SK-N-SH treated with all-trans-retinoic acid at 6 μM for 48 hours (cell line): ENCODE measurements around the gene CARD10.

ENCODE experiments used
- BACH2 ChIP-seq: fragments of 250-450 bp; sonication (Bioruptor Pico); IDR thresholded peaks from 2 replicates; pipeline ENCODE4 v1.9.0; 2021; ENCODE audit warnings: mild to moderate bottlenecking, borderline replicate concordance
- CREB5 ChIP-seq: fragments of 250-450 bp; sonication (Bioruptor Pico); IDR thresholded peaks from 2 replicates; pipeline ENCODE4 v1.5.1; 2020; ENCODE audit warnings: low read depth, mild to moderate bottlenecking, moderate library complexity
- CSDC2 ChIP-seq: fragments of 250-450 bp; sonication (Bioruptor Pico); IDR thresholded peaks from 2 replicates; pipeline ENCODE4 v1.5.0; 2020; ENCODE audit warnings: mild to moderate bottlenecking, moderate library complexity
- CSRNP3 ChIP-seq: fragments of 250-450 bp; sonication (Bioruptor Pico); IDR thresholded peaks from 2 replicates; pipeline ENCODE4 v1.5.1; 2021; ENCODE audit warnings: mild to moderate bottlenecking, moderate library complexity
- ESRRG ChIP-seq: fragments of 250-450 bp; sonication (Bioruptor Pico); IDR thresholded peaks from 2 replicates; pipeline ENCODE4 v1.6.1; 2021; ENCODE audit warnings: mild to moderate bottlenecking
- OSR1 ChIP-seq: fragments of 250-450 bp; sonication (Bioruptor Pico); IDR thresholded peaks from 2 replicates; pipeline ENCODE4 v1.8.0; 2022; ENCODE audit warnings: moderate library complexity, mild to moderate bottlenecking, inconsistent platforms
- PPARA ChIP-seq: fragments of 250-450 bp; sonication (Bioruptor Pico); IDR thresholded peaks from 2 replicates; pipeline ENCODE4 v1.5.0; 2020; ENCODE audit warnings: mild to moderate bottlenecking, borderline replicate concordance
- RARB ChIP-seq: fragments of 250-450 bp; sonication (Bioruptor Pico); IDR thresholded peaks from 2 replicates; pipeline ENCODE4 v1.8.0; 2021; ENCODE audit warnings: mild to moderate bottlenecking, moderate library complexity
- SNAI2 ChIP-seq: fragments of 250-450 bp; sonication (Bioruptor Pico); IDR thresholded peaks from 2 replicates; pipeline ENCODE4 v1.5.0; 2020; ENCODE audit warnings: mild to moderate bottlenecking, moderate library complexity
- TOX ChIP-seq: fragments of 250-450 bp; sonication (Bioruptor Pico); IDR thresholded peaks from 2 replicates; pipeline ENCODE4 v1.8.0; 2021; ENCODE audit warnings: mild to moderate bottlenecking, moderate library complexity, borderline replicate concordance
- ZNF8 ChIP-seq: fragments of 450-650 bp; formaldehyde crosslinking; IDR thresholded peaks from 2 replicates; pipeline ENCODE4 v1.5.0; 2020; ENCODE audit warnings: mild to moderate bottlenecking, moderate library complexity
- TF ChIP-seq, protein P1 (sequence below): fragments of 250-450 bp; sonication (Bioruptor Pico); IDR thresholded peaks from 2 replicates; pipeline ENCODE4 v1.8.0; 2020; ENCODE audit warnings: mild to moderate bottlenecking, moderate library complexity, borderline replicate concordance
- TF ChIP-seq, protein P2 (sequence below): fragments of 250-450 bp; sonication (Bioruptor Pico); IDR thresholded peaks from 2 replicates; pipeline ENCODE4 v1.5.0; 2020; ENCODE audit warnings: mild to moderate bottlenecking, moderate library complexity

- TF ChIP-seq ESRRG (no peak), PPARA (CRISPR knock-in tag) (no peak), SNAI2 (CRISPR knock-in tag) (no peak), RARB (no peak), BACH2 (no peak), ZNF8 (CRISPR knock-in tag) (no peak), OSR1 (no peak), CSRNP3 (CRISPR knock-in tag) (no peak), TOX (no peak), CSDC2 (CRISPR knock-in tag) (no peak), CREB5 (CRISPR knock-in tag) (no peak)
- TF ChIP-seq, protein P1, sequence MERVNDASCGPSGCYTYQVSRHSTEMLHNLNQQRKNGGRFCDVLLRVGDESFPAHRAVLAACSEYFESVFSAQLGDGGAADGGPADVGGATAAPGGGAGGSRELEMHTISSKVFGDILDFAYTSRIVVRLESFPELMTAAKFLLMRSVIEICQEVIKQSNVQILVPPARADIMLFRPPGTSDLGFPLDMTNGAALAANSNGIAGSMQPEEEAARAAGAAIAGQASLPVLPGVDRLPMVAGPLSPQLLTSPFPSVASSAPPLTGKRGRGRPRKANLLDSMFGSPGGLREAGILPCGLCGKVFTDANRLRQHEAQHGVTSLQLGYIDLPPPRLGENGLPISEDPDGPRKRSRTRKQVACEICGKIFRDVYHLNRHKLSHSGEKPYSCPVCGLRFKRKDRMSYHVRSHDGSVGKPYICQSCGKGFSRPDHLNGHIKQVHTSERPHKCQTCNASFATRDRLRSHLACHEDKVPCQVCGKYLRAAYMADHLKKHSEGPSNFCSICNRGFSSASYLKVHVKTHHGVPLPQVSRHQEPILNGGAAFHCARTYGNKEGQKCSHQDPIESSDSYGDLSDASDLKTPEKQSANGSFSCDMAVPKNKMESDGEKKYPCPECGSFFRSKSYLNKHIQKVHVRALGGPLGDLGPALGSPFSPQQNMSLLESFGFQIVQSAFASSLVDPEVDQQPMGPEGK = no peak
- TF ChIP-seq, protein P2, sequence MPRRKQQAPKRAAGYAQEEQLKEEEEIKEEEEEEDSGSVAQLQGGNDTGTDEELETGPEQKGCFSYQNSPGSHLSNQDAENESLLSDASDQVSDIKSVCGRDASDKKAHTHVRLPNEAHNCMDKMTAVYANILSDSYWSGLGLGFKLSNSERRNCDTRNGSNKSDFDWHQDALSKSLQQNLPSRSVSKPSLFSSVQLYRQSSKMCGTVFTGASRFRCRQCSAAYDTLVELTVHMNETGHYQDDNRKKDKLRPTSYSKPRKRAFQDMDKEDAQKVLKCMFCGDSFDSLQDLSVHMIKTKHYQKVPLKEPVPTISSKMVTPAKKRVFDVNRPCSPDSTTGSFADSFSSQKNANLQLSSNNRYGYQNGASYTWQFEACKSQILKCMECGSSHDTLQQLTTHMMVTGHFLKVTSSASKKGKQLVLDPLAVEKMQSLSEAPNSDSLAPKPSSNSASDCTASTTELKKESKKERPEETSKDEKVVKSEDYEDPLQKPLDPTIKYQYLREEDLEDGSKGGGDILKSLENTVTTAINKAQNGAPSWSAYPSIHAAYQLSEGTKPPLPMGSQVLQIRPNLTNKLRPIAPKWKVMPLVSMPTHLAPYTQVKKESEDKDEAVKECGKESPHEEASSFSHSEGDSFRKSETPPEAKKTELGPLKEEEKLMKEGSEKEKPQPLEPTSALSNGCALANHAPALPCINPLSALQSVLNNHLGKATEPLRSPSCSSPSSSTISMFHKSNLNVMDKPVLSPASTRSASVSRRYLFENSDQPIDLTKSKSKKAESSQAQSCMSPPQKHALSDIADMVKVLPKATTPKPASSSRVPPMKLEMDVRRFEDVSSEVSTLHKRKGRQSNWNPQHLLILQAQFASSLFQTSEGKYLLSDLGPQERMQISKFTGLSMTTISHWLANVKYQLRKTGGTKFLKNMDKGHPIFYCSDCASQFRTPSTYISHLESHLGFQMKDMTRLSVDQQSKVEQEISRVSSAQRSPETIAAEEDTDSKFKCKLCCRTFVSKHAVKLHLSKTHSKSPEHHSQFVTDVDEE (CRISPR knock-in tag) = no peak
These were observed 1.3 kb downstream of the CARD10 start for GRCh38 chr22:37517826-37518450.
